Measurements from ENCODE around the gene CASR. TPM values are rescaled to one million over a fixed set of nuclear protein-coding genes. Genes with fewer than 3 reads are reported as not detected.

Gene CASR
- total RNA-seq, 1 experiment from 2014 or later, result 0.02 TPM

GRCh38 chr3:122273498-122273897 is 90.0 kb downstream of the CASR start:
- Histone ChIP-seq H2AFZ (ENCODE audit: low read length) (no peak overlapping the region), H3K4ac (ENCODE audit: low read depth, low read length) (no peak overlapping the region), H2BK120ac (ENCODE audit: low read depth, low read length, poor library complexity, severe bottlenecking) (no peak overlapping the region), H3K9me3 (ENCODE audit: control insufficient read depth, low read depth, low read length) (no peaks in the 10 kb centered on the region), H3K27me3 (ENCODE audit: insufficient read depth, low read length) (no peaks in the 10 kb centered on the region), H3K23me2 (ENCODE audit: insufficient read length, low read depth, low read length, poor library complexity, severe bottlenecking) (no peaks in the 10 kb centered on the region), H3K56ac (ENCODE audit: insufficient read length, low read depth, low read length) (no peak overlapping the region), H3K4me2 (ENCODE audit: insufficient read depth, insufficient read length, low read length) (no peak overlapping the region), H4K5ac (ENCODE audit: insufficient read length, low read depth, low read length) (no peak overlapping the region), H3K14ac (ENCODE audit: insufficient read depth, low read length) (no peak overlapping the region), H4K8ac (replicated peaks; ENCODE audit: insufficient read length, low read depth, low read length) (no peak overlapping the region), H3K4me1 (ENCODE audit: insufficient read depth, low read length) (no peaks in the 10 kb centered on the region), H4K20me1 (ENCODE audit: control insufficient read depth, insufficient read depth, insufficient read length) (no peaks in the 10 kb centered on the region), H2BK5ac (ENCODE audit: insufficient read length, low read length) (no peak overlapping the region), H3K18ac (ENCODE audit: insufficient read length, low read depth, low read length) (no peak overlapping the region), H3K27ac (ENCODE audit: insufficient read length, low read depth, low read length) (no peak overlapping the region), H2AK5ac (ENCODE audit: insufficient read length, low read length) (no peak overlapping the region), H2BK20ac (ENCODE audit: low read depth, low read length, poor library complexity, severe bottlenecking) (no peak overlapping the region), H3K9ac (ENCODE audit: extremely low read depth, insufficient read length, low read length) (no peak overlapping the region), H3K23ac (ENCODE audit: insufficient read length, low read depth, low read length) (no peak overlapping the region), H3K79me2 (ENCODE audit: insufficient read depth, low read length) (no peaks in the 10 kb centered on the region), H2BK12ac (ENCODE audit: insufficient read length, low read depth, low read length) (no peak overlapping the region), H3K79me1 (ENCODE audit: insufficient read depth, low read depth, low read length, poor library complexity, severe bottlenecking) (no peaks in the 10 kb centered on the region), H3T11ph (ENCODE audit: low read length) (no peak overlapping the region), H2BK15ac (ENCODE audit: low read depth, low read length) (no peak overlapping the region), H4K91ac (ENCODE audit: insufficient read length, low read depth, low read length) (no peak overlapping the region)
- WGBS (ENCODE audit: extremely low coverage, insufficient read length, low lambda C conversion rate), result no CpG with 5 or more reads among the region's 2 CpGs
- Mint-ChIP-seq H3K27ac (no peak overlapping the region), H3K4me3 (no peak overlapping the region), H3K9me3 (no peaks in the 10 kb centered on the region; a peak in 3 of 5 replicates), H3K27me3 (ENCODE audit: low read depth) (no peaks in the 10 kb centered on the region; the same call in 1 of the 2 replicates), H3K4me1 (0 out of 4 replicates have a peak, but pooled peaks cover 0 to 3% of the 10 kb centered on the region in 2 experiments), H3K36me3 (ENCODE audit: insufficient read depth in 1 of 3, low read depth in 3 of 3) (no peaks in the 10 kb centered on the region)
- no peak for DNase-seq
- no peak for TF ChIP-seq CTCF (conservative IDR thresholded peaks at IDR 0.05)
